NCI-H2029 (cell line): ENCODE data around the gene TWIST1.

ENCODE experiments used
- DNase-seq: peaks from one replicate; lab custom pipeline; 2025; lab: John Stamatoyannopoulos, UW

The TWIST1 gene

DNA sequence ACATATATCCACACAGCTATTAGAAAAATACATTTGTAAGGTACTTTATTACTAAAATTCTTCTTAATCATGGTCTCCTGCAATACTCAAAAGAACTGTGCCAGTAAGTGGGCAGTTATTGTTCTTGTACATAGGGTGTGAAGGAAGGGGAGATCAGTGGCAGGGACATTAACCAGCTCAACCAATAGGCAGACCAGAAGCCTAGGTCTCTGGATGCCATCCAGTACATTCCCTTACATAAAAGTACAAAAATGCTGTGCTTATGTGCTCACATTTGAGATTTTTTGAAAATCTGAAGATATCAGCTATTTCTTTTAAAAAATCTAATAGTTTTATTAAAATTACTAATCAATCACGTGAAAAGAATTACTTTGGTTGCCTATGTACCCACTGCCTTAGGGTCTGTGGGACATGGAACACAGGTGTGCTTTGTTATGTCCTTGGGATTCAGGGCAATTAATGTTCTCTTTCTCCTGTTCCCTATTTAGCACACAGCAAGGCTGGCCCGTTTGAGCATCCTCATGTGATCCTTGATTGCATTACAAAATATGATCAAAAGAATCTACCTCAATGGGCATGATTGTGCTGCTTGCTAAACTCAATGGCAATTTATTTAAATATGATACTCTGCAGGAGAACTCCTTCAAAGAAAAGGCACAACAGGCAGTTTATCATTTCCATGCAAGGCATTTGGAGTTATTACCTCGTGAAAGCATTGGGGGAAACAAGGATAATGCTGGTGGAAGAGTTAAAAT lies 22.7 kb downstream of the TWIST1 start:
- no peak for DNase-seq

DNA sequence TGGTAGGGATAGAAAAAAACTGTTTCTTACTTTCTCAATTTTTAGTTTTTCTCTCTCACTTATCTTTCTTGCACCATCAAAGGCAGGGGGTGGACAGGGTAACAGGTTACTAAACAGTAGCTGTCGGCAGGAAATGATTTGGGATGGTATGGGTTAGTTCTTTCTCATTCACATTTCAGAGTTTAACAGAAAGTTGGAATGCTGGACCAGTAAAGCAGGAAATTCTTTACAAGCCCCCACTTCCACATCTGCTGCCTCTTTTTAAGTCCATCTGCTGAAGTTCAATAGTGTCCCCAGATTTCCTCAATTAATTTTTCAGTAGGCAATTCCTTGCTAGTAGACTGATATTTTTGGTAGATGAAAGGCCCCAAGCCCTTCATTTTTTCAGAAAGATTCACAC lies 23.3 kb downstream of the TWIST1 start:
- no peak for DNase-seq

DNA sequence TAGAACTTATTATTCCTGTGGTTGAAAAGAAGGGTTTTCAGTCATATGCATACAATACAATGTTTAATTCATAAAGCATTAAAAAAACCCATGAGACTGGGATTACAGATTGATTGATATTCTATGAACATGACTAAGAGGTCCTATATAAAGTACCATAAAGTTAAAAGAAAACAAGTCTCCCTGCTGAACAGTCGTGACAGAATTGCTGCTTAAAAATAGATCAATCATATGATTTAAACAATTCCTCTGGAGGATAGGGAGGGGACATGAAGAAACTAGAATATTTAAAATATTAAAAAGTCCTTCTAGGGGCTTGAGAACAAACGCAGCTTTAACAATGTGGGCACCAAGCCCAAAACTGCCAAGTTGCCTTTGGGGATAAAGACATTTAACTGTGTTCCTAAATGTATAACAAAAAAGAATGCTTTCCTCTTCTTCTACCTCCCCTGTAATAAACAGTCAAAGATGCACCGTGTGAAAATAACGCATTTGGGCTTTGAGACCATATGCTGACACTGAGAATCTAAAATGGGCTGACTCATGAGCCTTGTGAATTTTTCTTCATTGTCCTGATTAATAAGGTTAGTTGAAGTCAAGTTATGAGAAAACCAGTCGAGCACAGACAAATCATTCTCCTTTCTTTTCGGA lies 25.8 kb downstream of the TWIST1 start:
- DNase-seq = no peak

DNA sequence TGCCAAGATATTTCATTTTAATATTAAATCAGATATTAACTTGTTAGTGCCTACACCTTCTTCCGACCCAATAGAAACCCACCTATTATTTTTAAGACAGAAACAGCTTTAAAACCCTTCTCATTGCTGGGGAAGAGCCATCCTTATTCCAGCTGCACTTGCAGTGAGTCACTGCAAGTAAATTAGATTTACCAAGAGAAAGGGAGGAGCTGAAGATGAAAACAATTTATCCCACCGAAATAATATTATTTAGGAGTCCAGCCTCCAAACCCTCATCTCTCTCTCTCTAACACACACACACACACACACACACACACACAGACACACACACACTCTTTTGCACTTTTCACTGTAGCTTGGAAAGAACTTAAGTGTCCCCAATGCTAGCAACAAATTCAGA lies 26.9 kb downstream of the TWIST1 start:
- no peak for DNase-seq

DNA sequence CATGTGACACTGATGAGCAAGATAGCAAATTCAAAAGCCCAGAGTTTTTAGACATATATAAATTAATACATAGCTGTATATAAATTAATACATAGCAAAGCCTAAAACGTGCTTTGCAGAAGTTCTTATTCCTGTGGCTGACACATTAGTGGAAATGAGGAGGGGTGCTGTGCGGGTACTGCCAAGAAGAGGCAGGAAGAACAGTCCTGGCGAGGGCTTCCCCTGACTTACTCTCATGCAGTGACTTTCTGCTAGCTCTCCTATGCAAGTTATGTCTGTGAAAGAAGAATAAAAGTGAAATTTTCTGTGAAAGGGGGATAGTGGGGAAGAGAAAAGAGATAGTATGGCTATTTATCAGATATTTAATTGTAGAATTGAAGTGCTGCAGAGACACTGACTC lies 27.6 kb downstream of the TWIST1 start:
- DNase-seq = no peak

DNA sequence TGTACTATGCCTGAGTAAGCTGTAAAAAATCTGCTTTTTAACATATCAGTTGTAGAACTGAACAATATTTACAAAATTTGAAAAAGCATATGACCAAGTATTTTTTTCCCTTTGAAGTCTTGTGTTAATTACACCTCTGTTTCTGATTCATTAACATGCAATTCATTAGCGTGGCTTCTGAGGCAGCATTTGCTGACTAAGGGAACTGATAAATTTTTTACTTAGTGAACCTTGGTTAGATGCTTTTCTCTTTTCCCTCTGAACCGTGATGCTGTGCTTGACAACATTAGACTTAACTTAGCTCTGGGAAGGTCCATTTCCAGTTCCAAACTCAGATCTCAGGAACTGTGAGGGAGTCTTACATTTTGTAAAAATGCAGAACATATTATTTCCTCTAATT lies 28.1 kb downstream of the TWIST1 start:
- DNase-seq = no peak

DNA sequence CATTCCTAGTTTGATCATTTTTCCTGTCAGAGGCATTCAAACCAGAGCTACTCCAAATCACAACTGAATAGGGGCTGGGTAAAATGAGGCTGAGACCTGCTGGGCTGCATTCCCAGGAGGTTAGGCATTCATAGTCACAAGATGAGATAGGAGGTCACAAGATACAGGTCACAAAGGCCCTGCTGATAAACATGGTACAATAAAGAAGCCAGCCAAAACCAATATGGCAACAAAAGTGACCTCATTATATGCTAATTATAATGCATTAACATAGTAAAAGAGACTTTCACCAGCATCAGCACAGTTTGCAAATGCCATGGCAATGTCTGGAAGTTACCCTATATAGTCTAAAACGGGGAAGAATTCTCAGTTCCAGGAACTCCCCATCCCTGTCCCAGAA lies 37.3 kb downstream of the TWIST1 start:
- no peak for DNase-seq

DNA sequence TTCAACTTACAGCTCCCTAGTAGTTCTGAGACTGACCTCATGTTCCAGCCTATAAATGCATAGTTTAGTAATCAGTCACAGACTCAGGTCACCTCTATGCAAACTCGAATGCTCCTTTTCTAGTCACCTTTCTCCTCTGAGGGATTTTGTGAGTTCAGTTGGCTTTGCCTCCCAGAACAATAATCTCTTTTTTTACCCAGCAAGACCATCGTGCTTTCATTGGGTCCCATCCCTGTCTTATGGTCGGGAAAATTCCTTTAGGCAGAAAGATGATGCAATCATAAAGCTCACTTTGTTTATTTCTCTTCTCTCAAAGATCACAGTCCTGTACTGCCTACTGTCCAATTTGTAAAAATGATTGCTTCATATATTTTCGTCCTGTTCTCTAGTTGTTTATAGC lies 38.4 kb downstream of the TWIST1 start:
- DNase-seq = no peak

DNA sequence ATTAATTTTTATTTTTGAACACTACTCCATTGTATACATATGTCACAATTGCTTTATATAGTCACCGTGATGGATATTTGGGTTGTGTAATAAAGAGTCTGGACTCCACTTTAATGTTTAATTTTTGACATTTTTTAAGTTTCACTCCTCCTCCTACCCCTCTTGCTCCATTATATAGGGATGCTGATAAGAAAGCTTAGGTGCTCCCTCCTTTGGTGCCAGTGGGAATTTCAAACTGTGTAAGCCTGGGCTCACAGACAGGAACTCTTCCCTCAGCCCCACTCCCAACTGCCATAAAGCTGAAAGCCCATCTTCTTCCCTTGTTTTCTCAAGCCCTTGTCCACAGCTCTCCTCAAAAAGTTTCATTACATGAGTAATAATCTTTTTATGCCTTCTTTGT lies 47.6 kb downstream of the TWIST1 start:
- no peak for DNase-seq

DNA sequence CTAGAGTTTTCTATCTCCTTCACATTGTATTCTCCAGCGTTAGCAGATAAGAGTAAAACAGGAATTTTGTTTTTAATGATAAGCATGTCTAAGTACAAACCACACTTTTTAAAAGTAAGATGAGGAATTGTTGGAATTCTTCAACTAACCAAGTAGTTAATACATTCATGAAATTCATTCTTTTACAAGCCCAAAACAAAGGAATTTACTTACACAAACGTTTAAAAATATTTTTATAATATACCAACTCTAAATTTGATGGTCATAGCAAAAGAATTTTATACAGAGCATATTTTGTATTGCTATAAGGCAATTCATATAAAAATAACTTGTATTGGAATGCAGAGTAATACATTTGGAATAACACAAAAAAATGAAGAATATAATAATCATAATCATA lies 51.3 kb downstream of the TWIST1 start:
- no peak for DNase-seq
